Raji (cell line): ENCODE data around the gene GRAMD1A.
A peak's percentile ranks its signal among the peaks of the same experiment; 100 is the strongest.

Experiments used
- POLR2A ChIP-seq: IDR thresholded peaks from 2 replicates; pipeline ENCODE4 v1.6.1; 2011; ENCODE audit warnings: low read depth, low read length, control low read depth; ENCODE audit not compliant: insufficient read depth

Gene GRAMD1A

GRCh38 chr19:34995551-34995950, 4.6 kb upstream of the GRAMD1A start:
- no peak for TF ChIP-seq POLR2A

- TF ChIP-seq POLR2A, result no peak
These were observed 3.0 kb upstream of the GRAMD1A start for GRCh38 chr19:34997071-34997617.

GRCh38 chr19:34998777-34999497, 1.2 kb upstream of the GRAMD1A start:
- no peak for TF ChIP-seq POLR2A

- peak; percentile 57 for TF ChIP-seq POLR2A
These were observed 169 bp downstream of the GRAMD1A start for GRCh38 chr19:35000338-35000646.

- peak; percentile 56 for TF ChIP-seq POLR2A
These were observed 751 bp downstream of the GRAMD1A start for GRCh38 chr19:35000647-35001501.

GRCh38 chr19:35002037-35002535, 2.0 kb downstream of the GRAMD1A start:
- no peak for TF ChIP-seq POLR2A

- TF ChIP-seq POLR2A, result no peak
These were observed 4.6 kb downstream of the GRAMD1A start for GRCh38 chr19:35004517-35005255.

GRCh38 chr19:35005256-35005977, 5.3 kb downstream of the GRAMD1A start:
- no peak for TF ChIP-seq POLR2A

- no peak for TF ChIP-seq POLR2A
These were observed 6.3 kb downstream of the GRAMD1A start for GRCh38 chr19:35006342-35006998.

GRCh38 chr19:35006999-35007365, 6.9 kb downstream of the GRAMD1A start:
- TF ChIP-seq POLR2A, result no peak

GRCh38 chr19:35008891-35009341, 8.8 kb downstream of the GRAMD1A start:
- TF ChIP-seq POLR2A, result no peak

- no peak for TF ChIP-seq POLR2A
These were observed 9.6 kb downstream of the GRAMD1A start for GRCh38 chr19:35009424-35010415.
